A673 (cell line): ENCODE measurements around the gene RNU6-9. TPM values are rescaled to one million over a fixed set of nuclear protein-coding genes. Genes with fewer than 3 reads are reported as not detected.
A peak's percentile ranks its signal among the peaks of the same experiment; 100 is the strongest.

Experiments
- BruUV-seq: library from RNA; stranded (reverse); fragments of 400-500 nt; replicated peaks from 2 replicates; lab custom pipeline; 2021; lab: Mats Ljungman, UMichigan
- CTCF ChIA-PET: fragments of 300-600 bp; sonication (Branson Sonifier 250); formaldehyde crosslinking; loops from one replicate; lab custom pipeline; 2022; ENCODE audit warnings: antibody characterized with exemption; lab: Charles Lee
- POLR2A ChIA-PET: fragments of 300-600 bp; sonication (Branson Sonifier 250); formaldehyde crosslinking; loops from one replicate; lab custom pipeline; 2022; ENCODE audit warnings: antibody characterized with exemption; ENCODE audit not compliant: low non-redundant PET; lab: Charles Lee
- DNase-seq: peaks from one replicate; pipeline ENCODE4 v3.0.0-alpha.2; 2015; ENCODE audit warnings: low spot score
- H3K27ac ChIP-seq: fragments of 200-600 bp; sonication (generic); 2 replicates; pipeline ENCODE4 v1.5.1; 2016; ENCODE audit warnings: mixed run types, low read depth, mild to moderate bottlenecking, mixed read lengths, antibody characterized with exemption, low read length; ENCODE audit not compliant: poor library complexity, severe bottlenecking
- H3K27me3 ChIP-seq: fragments of 200-600 bp; sonication (generic); replicated peaks from 2 replicates; pipeline ENCODE4 v1.6.1; 2017; ENCODE audit warnings: mixed run types, low read depth, mild to moderate bottlenecking, mixed read lengths, antibody characterized with exemption, low read length; ENCODE audit not compliant: insufficient read depth, poor library complexity
- H3K36me3 ChIP-seq: fragments of 200-600 bp; sonication (generic); 2 replicates; pipeline ENCODE4 v1.6.1; 2016; ENCODE audit warnings: mixed run types, mild to moderate bottlenecking, mixed read lengths, antibody characterized with exemption, low read length; ENCODE audit not compliant: insufficient read depth, poor library complexity, severe bottlenecking
- H3K4me1 ChIP-seq: fragments of 200-600 bp; sonication (generic); 2 replicates; pipeline ENCODE4 v1.6.1; 2017; ENCODE audit warnings: mixed run types, mild to moderate bottlenecking, mixed read lengths, antibody characterized with exemption, low read length; ENCODE audit not compliant: insufficient read depth, poor library complexity, severe bottlenecking
- H3K4me3 ChIP-seq: fragments of 200-600 bp; sonication (generic); 2 replicates; pipeline ENCODE4 v1.5.1; 2016; ENCODE audit warnings: low read depth, mixed run types, mild to moderate bottlenecking, mixed read lengths, low read length; ENCODE audit not compliant: poor library complexity, severe bottlenecking
- H3K9me3 ChIP-seq: fragments of 200-600 bp; sonication (generic); 2 replicates; pipeline ENCODE4 v1.6.1; 2016; ENCODE audit warnings: mixed run types, low read depth, mild to moderate bottlenecking, mixed read lengths, antibody characterized with exemption, low read length; ENCODE audit not compliant: poor library complexity, severe bottlenecking
- EZH2 ChIP-seq: fragments of 200-600 bp; sonication (generic); IDR thresholded peaks from 2 replicates; pipeline ENCODE4 v1.6.1; 2017; ENCODE audit warnings: borderline replicate concordance, low read depth, mild to moderate bottlenecking, mixed read lengths, antibody characterized with exemption, low read length; ENCODE audit not compliant: poor library complexity, severe bottlenecking
- intact Hi-C: fragments of 100-400 bp; cut with micrococcal nuclease; formaldehyde crosslinking; loops from one replicate; pipeline ENCODE4 v1.10.0; 2022; ENCODE audit not compliant: unreplicated experiment
- total RNA-seq: library from RNA; stranded (reverse); gene quantifications from 2 replicates; pipeline ENCODE4 v1.2.3, GENCODE V29; 2021
- TF ChIP-seq, protein P1 (sequence below): fragments of 300-800, 200-600 bp; sonication (generic); conservative IDR thresholded peaks from 2 replicates; pipeline ENCODE4 v1.5.1; 2017; ENCODE audit warnings: low read depth, mild to moderate bottlenecking, antibody characterized with exemption, low read length, moderate library complexity, mixed read lengths

The RNU6-9 gene
- total RNA-seq, 1 experiment from 2014 or later, result not detected

GRCh38 chr19:869245-870177, 23.8 kb upstream of the RNU6-9 start:
- BruUV-seq, result no TSS peak
- Histone ChIP-seq H3K27me3 (no peaks in the 10 kb centered on the region), H3K4me3 (no peak overlapping the region), H3K36me3 (peaks cover 26% of the 10 kb centered on the region), H3K4me1 (peaks cover 61% of the 10 kb centered on the region), H3K27ac (peak overlapping the region; percentile 67), H3K9me3 (no peaks in the 10 kb centered on the region)
- POLR2A ChIA-PET, result no interaction called here
- intact Hi-C loops, result loop anchor here (10.0 kb wide), 1 partner anchor 375 kb away; the partner anchor contains the start of genes ATP5F1D and MIDN
- peak; percentile 91 for DNase-seq
- TF ChIP-seq EZH2, result no peak
- TF ChIP-seq, protein P1, sequence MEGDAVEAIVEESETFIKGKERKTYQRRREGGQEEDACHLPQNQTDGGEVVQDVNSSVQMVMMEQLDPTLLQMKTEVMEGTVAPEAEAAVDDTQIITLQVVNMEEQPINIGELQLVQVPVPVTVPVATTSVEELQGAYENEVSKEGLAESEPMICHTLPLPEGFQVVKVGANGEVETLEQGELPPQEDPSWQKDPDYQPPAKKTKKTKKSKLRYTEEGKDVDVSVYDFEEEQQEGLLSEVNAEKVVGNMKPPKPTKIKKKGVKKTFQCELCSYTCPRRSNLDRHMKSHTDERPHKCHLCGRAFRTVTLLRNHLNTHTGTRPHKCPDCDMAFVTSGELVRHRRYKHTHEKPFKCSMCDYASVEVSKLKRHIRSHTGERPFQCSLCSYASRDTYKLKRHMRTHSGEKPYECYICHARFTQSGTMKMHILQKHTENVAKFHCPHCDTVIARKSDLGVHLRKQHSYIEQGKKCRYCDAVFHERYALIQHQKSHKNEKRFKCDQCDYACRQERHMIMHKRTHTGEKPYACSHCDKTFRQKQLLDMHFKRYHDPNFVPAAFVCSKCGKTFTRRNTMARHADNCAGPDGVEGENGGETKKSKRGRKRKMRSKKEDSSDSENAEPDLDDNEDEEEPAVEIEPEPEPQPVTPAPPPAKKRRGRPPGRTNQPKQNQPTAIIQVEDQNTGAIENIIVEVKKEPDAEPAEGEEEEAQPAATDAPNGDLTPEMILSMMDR, result no peak
- CTCF ChIA-PET, result no interaction called here

DNA sequence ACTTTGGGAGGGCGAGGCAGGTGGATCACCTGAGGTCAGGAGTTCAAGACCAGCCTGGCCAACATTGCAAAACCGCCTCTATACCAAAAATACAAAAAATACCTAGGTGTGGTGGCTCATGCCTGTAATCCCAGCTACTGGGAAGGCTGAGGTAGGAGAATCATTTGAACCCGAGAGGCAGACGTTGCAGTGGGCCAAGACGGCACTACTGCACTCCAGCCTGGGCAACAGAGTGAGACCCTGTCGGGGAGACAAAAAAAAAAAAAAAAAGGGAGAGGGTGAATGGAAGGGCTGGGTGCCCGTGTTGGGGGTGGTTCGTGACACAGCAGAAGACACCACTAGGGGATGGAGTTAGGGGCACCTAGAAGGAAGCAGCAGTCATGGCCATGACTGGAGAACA, 23.0 kb upstream of the RNU6-9 start:
- Histone ChIP-seq H3K27me3 (no peaks in the 10 kb centered on the region), H3K9me3 (no peaks in the 10 kb centered on the region), H3K4me1 (peaks cover 61% of the 10 kb centered on the region), H3K4me3 (no peak overlapping the region), H3K27ac (no peak overlapping the region), H3K36me3 (peaks cover 31% of the 10 kb centered on the region)
- BruUV-seq, result no TSS peak
- ChIA-PET POLR2A (no interaction called here), CTCF (no interaction called here)
- DNase-seq, result no peak
- intact Hi-C loops, result no loop called here
- no peak for TF ChIP-seq EZH2
- TF ChIP-seq, protein P1, result no peak

DNA sequence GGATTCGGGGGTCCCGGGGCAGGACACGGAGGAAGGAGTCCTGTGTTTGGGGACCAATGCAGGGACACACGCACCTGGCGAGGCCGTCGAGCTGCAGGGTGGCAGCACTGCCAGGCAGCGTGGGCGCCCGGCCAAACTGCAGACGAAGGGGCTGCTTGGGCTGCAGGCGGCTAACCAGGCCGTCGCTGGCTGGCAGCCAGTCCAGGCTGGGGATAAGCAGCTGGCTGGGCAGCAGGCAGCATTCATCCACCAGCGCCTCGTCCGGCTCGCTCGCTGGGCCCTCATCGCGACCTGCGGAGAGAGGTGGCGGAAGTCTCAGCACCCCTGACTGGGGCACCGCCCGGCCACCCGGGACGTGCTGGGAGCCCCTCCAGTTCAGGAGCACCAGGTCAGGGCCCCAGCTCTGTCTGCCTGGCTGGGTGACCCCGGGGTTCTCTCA, 22.3 kb upstream of the RNU6-9 start:
- peak; percentile 56 for DNase-seq
- no peak overlapping the region for H3K4me3 ChIP-seq
- TF ChIP-seq, protein P1, result no peak
- no peak for TF ChIP-seq EZH2
- no TSS peak for BruUV-seq
- peaks cover 32% of the 10 kb centered on the region for H3K36me3 ChIP-seq
- H3K27ac ChIP-seq, result peak overlapping the region; percentile 61
- intact Hi-C loops, result no loop called here
- H3K9me3 ChIP-seq, result no peaks in the 10 kb centered on the region
- ChIA-PET POLR2A (interaction anchor here (0.6 kb wide), 1 partner anchor 28 kb away, joined by 3 read pairs; no protein-coding TSS in a partner anchor), CTCF (no interaction called here)
- no peaks in the 10 kb centered on the region for H3K27me3 ChIP-seq
- peaks cover 61% of the 10 kb centered on the region for H3K4me1 ChIP-seq
